Measurements from ENCODE around the gene MMS22L.

The MMS22L gene

DNA sequence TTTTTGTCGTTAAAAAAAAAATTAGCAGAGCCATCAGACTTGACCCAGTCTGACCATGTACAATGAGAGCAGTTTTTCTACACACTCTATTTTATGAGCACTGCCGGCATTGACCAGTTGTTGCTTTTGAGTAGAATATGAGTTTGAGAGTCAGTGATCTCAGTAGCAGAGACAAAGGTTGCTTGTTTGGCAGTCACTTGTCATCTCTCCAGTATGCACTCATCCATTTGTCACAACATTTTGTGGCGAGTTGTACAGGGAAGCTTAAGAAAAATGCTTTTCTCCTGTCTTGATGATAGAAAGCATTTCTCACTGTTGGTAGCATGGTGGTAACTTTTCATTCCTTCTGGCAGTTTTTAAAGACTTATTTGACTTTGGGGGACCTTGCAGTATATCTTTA lies 159.9 kb downstream of the MMS22L start:
- peaks cover 15% of the 10 kb centered on the region for H3K4me1 Mint-ChIP-seq
- H3K27ac Mint-ChIP-seq = no peak overlapping the region
- no peak overlapping the region for H3K4me3 Mint-ChIP-seq
- DNase-seq = no peak
- TF ChIP-seq, protein P1, sequence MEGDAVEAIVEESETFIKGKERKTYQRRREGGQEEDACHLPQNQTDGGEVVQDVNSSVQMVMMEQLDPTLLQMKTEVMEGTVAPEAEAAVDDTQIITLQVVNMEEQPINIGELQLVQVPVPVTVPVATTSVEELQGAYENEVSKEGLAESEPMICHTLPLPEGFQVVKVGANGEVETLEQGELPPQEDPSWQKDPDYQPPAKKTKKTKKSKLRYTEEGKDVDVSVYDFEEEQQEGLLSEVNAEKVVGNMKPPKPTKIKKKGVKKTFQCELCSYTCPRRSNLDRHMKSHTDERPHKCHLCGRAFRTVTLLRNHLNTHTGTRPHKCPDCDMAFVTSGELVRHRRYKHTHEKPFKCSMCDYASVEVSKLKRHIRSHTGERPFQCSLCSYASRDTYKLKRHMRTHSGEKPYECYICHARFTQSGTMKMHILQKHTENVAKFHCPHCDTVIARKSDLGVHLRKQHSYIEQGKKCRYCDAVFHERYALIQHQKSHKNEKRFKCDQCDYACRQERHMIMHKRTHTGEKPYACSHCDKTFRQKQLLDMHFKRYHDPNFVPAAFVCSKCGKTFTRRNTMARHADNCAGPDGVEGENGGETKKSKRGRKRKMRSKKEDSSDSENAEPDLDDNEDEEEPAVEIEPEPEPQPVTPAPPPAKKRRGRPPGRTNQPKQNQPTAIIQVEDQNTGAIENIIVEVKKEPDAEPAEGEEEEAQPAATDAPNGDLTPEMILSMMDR (IDR thresholded peaks at IDR 0.05) = no peak
- H3K27me3 Mint-ChIP-seq (ENCODE audit: low read depth, poor library complexity) = no peaks in the 10 kb centered on the region
- no peaks in the 10 kb centered on the region for H3K36me3 Mint-ChIP-seq (ENCODE audit: low read depth)
- H3K9me3 Mint-ChIP-seq = peaks cover 13% of the 10 kb centered on the region

DNA sequence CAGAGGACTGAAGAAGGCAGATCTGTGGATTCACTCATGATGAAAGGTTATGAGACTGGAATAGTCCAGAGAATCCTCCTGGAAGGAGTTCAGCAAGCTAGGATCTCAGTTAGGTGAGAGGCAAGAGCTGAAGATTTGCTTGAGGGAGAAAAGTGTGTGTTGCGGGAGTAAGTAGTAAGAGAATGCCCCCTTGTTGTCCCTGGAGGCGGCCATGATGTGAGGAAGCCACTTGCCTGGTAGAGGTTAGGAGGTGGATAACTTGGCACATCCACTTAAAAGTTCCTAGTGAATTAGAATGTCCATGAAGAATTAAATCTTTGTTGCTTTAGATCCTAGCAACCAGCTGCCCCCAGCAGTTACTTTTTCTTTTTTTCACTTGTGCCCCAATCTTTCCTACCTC lies 162.5 kb downstream of the MMS22L start:
- Mint-ChIP-seq H3K27ac (no peak overlapping the region), H3K4me1 (peaks cover 11% of the 10 kb centered on the region), H3K36me3 (ENCODE audit: low read depth) (no peaks in the 10 kb centered on the region), H3K9me3 (peaks cover 13% of the 10 kb centered on the region), H3K27me3 (ENCODE audit: low read depth, poor library complexity) (no peaks in the 10 kb centered on the region), H3K4me3 (no peak overlapping the region)
- no peak for DNase-seq
- TF ChIP-seq, protein P1 (IDR thresholded peaks at IDR 0.05) = no peak

DNA sequence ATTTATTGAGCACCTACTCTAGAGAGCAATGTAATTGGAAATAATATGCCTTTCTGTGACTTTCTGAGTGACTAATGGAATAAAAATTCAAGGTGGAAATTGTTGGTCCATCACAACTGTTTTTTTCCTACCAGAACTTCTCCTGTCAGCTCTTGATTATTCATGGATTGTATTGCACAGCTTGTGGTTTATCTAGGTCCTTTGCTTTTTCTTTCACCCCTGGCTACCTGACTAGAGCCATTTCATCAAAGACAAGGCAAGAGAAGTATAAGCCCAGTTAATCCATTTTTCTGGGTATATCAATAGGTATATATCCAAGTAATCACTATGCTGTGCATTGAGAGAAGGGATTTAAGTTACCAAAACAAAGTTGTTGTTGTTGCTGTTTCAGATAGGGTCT lies 168.4 kb downstream of the MMS22L start:
- H3K27me3 Mint-ChIP-seq (ENCODE audit: low read depth, poor library complexity) = no peaks in the 10 kb centered on the region
- H3K4me3 Mint-ChIP-seq = no peak overlapping the region
- peaks cover 16% of the 10 kb centered on the region for H3K9me3 Mint-ChIP-seq
- no peak for DNase-seq
- no peaks in the 10 kb centered on the region for H3K4me1 Mint-ChIP-seq
- H3K36me3 Mint-ChIP-seq (ENCODE audit: low read depth) = no peaks in the 10 kb centered on the region
- no peak overlapping the region for H3K27ac Mint-ChIP-seq
- TF ChIP-seq, protein P1 (IDR thresholded peaks at IDR 0.05) = no peak

DNA sequence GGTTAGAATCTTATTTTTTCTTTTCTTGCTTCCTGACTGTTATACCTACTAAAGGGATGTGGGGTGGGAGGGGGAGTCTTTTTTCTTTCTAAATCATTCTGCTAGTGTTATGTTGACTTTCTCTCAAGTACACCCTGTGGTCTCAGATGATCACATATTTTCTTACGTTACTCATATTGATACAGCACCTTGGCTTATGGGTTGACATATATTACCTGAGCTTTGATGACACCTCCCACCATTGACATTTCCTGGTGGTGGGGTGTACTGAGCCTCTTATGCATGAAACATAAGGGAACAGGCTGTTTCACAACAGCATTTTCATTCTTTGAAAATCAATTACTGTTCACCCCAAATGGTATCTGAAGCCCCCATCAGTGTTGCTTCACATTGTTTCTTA lies 169.8 kb downstream of the MMS22L start:
- Mint-ChIP-seq H3K4me3 (no peak overlapping the region), H3K4me1 (no peaks in the 10 kb centered on the region), H3K9me3 (peaks cover 16% of the 10 kb centered on the region), H3K27me3 (ENCODE audit: low read depth, poor library complexity) (no peaks in the 10 kb centered on the region), H3K36me3 (ENCODE audit: low read depth) (no peaks in the 10 kb centered on the region), H3K27ac (no peak overlapping the region)
- TF ChIP-seq, protein P1 (IDR thresholded peaks at IDR 0.05) = no peak
- no peak for DNase-seq

DNA sequence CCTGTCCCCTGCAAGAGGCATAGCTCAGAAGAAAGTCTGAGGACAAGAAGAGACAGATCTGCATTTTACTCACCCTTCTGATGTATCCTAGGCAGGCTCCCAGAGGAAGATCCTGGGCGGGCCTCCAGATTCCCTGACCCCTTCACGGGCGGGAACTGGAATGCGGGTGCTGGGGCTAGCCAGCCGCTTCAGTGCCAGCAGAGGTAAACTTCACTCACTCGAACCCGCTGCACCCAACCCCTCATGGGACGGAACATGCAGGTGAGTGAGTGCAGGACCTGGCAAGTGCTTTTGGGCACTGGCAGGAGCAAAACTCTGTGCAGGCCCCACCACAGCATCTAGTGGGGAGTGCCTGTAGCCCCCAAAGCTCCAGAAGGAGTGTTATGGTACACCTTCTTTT lies 171.8 kb downstream of the MMS22L start:
- H3K36me3 Mint-ChIP-seq (ENCODE audit: low read depth) = no peaks in the 10 kb centered on the region
- H3K27ac Mint-ChIP-seq = no peak overlapping the region
- H3K9me3 Mint-ChIP-seq = peaks cover 16% of the 10 kb centered on the region
- no peak overlapping the region for H3K4me3 Mint-ChIP-seq
- DNase-seq = no peak
- TF ChIP-seq, protein P1 (IDR thresholded peaks at IDR 0.05) = no peak
- H3K4me1 Mint-ChIP-seq = no peaks in the 10 kb centered on the region
- no peaks in the 10 kb centered on the region for H3K27me3 Mint-ChIP-seq (ENCODE audit: low read depth, poor library complexity)

DNA sequence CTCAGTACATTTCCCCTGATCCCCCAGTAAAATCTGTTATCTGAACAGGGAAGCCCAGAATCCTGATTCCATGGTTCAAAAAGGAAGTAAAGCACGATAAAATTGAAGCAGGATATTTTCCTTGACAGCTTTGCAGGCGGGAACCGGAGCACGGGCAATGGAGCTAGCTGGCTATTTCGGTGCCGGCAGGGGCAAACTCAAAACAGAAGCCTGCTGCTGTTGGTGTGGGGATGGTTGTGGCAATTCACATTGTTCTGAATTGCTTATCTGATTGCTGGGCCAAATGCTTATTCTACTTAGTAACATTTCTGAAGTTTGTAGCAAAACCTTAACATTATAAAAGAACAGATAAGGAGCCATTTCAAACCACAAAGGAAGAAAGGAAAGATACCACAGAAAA lies 172.4 kb downstream of the MMS22L start:
- Mint-ChIP-seq H3K27ac (no peak overlapping the region), H3K27me3 (ENCODE audit: low read depth, poor library complexity) (no peaks in the 10 kb centered on the region), H3K9me3 (peaks cover 16% of the 10 kb centered on the region), H3K4me3 (no peak overlapping the region), H3K36me3 (ENCODE audit: low read depth) (no peaks in the 10 kb centered on the region), H3K4me1 (no peaks in the 10 kb centered on the region)
- DNase-seq = no peak
- TF ChIP-seq, protein P1 (IDR thresholded peaks at IDR 0.05) = no peak
